Ascending aorta (tissue), 2 donors: Measurements from ENCODE around the gene PLAGL1. TPM values are rescaled to one million over a fixed set of nuclear protein-coding genes. Genes with fewer than 3 reads are reported as not detected.

Source experiments
- DNase-seq, 2 donors: peaks; one replicate each; pipeline ENCODE4 v3.0.0-alpha.2; 2019; ENCODE audit warnings: low spot score in 2 of 2
- H3K27ac ChIP-seq, 2 donors: fragments of 200-600 bp; sonication (generic); one replicate each; pipeline ENCODE4 v1.5.1; 2016 to 2017; ENCODE audit warnings: mild to moderate bottlenecking in 1 of 2
- H3K27me3 ChIP-seq: fragments of 200-600 bp; sonication (generic); one replicate; pipeline ENCODE4 v1.5.1; 2017
- H3K36me3 ChIP-seq, 2 donors: fragments of 200-600 bp; sonication (generic); one replicate each; pipeline ENCODE4 v1.5.1; 2016
- H3K4me1 ChIP-seq, 2 donors: fragments of 200-600 bp; sonication (generic); one replicate each; pipeline ENCODE4 v1.5.1; 2016 to 2017; ENCODE audit warnings: mild to moderate bottlenecking in 1 of 2
- H3K4me3 ChIP-seq, 2 donors: fragments of 200-600 bp; sonication (generic); one replicate each; pipeline ENCODE4 v1.5.1; 2016 to 2017; ENCODE audit warnings: mild to moderate bottlenecking in 1 of 2
- H3K9me3 ChIP-seq, 2 donors: fragments of 200-600 bp; sonication (generic); one replicate each; pipeline ENCODE4 v1.5.1; 2016
- intact Hi-C: fragments of 100-400 bp; cut with DNase I; formaldehyde crosslinking; loops from one replicate; pipeline ENCODE4 v1.15.1; 2023
- total RNA-seq: library from RNA; depleted of rRNA; stranded (reverse); fragments of >200 nt; gene quantifications from one replicate; pipeline ENCODE4 v1.1.0, GENCODE V29; 2016
- TF ChIP-seq, protein P1 (sequence below), 3 experiments: fragments of 200-600 bp in 2 of 3; fragments of 450-650 bp in 1 of 3; sonication (generic) in 2 of 3; IDR thresholded peaks; one replicate each; pipeline ENCODE4 v1.5.1; 2016 to 2019; ENCODE audit warnings: antibody characterized with exemption in 3 of 3, mild to moderate bottlenecking in 1 of 3, moderate library complexity in 1 of 3

PLAGL1 gene
- total RNA-seq, 1 donor from 2014 or later: 86.3 TPM

DNA sequence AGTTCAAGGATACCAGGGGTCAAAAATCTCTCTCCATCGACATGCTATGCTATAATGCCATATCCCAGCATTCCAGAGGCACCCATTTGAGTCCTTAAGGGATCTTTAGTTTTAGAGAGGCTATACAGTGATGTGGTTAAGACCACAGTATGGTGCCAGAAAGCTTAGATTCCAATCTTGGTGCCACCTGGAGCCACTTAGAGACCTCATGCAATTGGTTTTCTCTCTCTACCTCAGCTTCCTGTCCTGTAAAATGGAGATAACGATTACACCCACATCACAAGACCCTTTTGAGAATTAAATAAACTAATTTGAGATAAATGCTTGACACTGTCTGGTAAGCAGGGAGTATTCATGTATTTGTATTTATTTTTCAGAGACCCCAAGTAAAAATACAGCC, 39.0 kb downstream of the PLAGL1 start:
- Histone ChIP-seq H3K9me3 (no peaks in the 10 kb centered on the region), H3K27me3 (no peaks in the 10 kb centered on the region), H3K4me1 (peaks cover 7 to 16% of the 10 kb centered on the region in 2 donors), H3K27ac (no peak overlapping the region), H3K4me3 (no peak overlapping the region), H3K36me3 (peaks cover 3 to 11% of the 10 kb centered on the region in 2 donors)
- intact Hi-C loops: no loop called here
- TF ChIP-seq, protein P1, sequence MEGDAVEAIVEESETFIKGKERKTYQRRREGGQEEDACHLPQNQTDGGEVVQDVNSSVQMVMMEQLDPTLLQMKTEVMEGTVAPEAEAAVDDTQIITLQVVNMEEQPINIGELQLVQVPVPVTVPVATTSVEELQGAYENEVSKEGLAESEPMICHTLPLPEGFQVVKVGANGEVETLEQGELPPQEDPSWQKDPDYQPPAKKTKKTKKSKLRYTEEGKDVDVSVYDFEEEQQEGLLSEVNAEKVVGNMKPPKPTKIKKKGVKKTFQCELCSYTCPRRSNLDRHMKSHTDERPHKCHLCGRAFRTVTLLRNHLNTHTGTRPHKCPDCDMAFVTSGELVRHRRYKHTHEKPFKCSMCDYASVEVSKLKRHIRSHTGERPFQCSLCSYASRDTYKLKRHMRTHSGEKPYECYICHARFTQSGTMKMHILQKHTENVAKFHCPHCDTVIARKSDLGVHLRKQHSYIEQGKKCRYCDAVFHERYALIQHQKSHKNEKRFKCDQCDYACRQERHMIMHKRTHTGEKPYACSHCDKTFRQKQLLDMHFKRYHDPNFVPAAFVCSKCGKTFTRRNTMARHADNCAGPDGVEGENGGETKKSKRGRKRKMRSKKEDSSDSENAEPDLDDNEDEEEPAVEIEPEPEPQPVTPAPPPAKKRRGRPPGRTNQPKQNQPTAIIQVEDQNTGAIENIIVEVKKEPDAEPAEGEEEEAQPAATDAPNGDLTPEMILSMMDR (IDR thresholded peaks at IDR 0.05): no peak
- no peak for DNase-seq

DNA sequence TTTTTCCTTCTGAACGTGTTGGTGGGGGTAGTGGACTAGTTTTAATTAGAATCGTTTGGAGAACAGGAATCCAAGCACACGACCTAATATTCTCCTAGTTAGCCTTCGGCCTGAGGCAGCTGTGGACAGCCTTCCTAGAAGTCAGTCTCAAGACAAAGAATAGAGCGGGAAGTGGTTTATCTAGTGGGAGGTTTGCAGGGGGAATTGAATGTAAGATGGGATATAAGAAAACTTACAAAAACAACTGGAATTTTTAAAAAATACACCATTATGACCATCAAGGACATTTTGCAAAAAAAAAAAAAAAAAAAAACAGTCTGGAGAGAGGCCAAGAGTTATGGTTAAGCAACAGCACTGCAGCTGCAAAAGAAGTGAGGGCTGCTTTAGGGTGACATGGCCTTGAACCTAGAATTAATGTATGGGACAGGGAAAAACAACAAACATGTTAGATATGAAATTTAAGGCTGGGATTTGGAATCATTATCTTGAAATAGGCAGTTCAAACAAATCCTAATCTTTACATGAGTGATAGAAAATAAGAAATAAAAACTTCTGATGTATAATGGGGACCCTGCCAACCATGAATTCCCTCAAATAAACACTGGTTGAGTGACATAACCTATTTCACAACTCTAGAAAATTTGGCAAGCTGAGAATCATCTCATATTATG, 40.2 kb downstream of the PLAGL1 start:
- Histone ChIP-seq H3K9me3 (no peaks in the 10 kb centered on the region), H3K4me3 (no peak overlapping the region), H3K4me1 (peaks cover 7 to 16% of the 10 kb centered on the region in 2 donors), H3K36me3 (peaks cover 3 to 15% of the 10 kb centered on the region in 2 donors), H3K27me3 (no peaks in the 10 kb centered on the region), H3K27ac (no peak overlapping the region)
- DNase-seq: no peak
- intact Hi-C loops: no loop called here
- TF ChIP-seq, protein P1 (IDR thresholded peaks at IDR 0.05): no peak

DNA sequence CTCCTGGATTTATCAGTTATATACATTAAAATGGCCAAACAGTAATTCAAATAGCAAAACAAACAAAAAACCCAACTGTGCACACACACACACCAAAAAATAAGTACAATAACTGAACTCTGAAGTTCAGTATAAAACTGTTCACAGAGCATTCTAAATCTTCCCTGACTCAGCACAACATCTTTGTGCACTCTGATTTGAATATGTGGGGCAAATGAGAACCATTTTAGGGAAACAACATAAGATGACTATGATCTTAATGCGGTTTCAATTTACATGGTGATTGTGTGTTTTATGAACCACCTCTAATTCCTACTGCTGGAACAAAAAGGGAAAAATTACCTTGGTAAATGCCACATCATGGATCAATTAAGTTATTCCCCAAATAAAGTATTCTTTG, 41.7 kb downstream of the PLAGL1 start:
- DNase-seq: no peak
- peaks cover 3 to 15% of the 10 kb centered on the region in 2 donors for H3K36me3 ChIP-seq
- H3K27ac ChIP-seq: no peak overlapping the region
- TF ChIP-seq, protein P1 (IDR thresholded peaks at IDR 0.05): no peak
- H3K4me1 ChIP-seq: peaks cover 7 to 10% of the 10 kb centered on the region in 2 donors
- H3K27me3 ChIP-seq: no peaks in the 10 kb centered on the region
- intact Hi-C loops: no loop called here
- H3K4me3 ChIP-seq: no peak overlapping the region
- H3K9me3 ChIP-seq: no peaks in the 10 kb centered on the region

DNA sequence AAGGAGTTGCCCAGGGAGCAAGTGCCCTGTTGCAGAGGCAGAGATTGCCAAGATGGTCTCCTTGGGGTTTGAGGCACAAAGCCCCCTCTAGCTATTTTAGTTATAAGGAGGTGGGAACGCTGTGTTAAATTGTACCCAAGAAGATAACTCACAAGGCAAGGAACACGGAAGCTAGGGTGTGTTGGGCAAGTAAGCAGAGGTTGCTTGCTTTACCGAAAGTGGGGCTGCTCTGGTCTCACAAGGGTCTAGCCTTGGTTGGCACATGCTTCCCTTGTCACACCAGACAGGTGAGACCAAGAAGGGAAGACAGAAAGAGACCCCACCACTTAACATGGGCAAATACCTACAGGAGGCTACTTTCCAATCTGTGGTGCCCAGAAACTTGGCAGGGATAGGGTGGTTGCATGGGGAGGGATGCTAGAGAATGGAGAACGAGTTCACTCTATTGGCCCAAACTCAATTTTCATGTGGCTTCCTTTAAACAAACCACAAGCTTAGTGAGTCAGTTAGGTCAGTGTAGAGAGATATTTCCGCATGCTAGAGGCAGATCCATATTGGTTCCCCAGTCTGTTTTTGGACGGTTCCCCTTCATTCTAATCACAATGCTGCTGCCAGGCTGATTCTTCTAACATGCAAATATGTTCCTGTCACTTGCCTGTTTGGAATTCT, 42.4 kb downstream of the PLAGL1 start:
- no peaks in the 10 kb centered on the region for H3K9me3 ChIP-seq
- H3K27ac ChIP-seq: no peak overlapping the region
- intact Hi-C loops: no loop called here
- H3K36me3 ChIP-seq: peaks cover 3 to 15% of the 10 kb centered on the region in 2 donors
- TF ChIP-seq, protein P1 (IDR thresholded peaks at IDR 0.05): no peak
- H3K4me1 ChIP-seq: peaks cover 3 to 5% of the 10 kb centered on the region in 2 donors
- H3K4me3 ChIP-seq: no peak overlapping the region
- no peak for DNase-seq
- H3K27me3 ChIP-seq: no peaks in the 10 kb centered on the region

DNA sequence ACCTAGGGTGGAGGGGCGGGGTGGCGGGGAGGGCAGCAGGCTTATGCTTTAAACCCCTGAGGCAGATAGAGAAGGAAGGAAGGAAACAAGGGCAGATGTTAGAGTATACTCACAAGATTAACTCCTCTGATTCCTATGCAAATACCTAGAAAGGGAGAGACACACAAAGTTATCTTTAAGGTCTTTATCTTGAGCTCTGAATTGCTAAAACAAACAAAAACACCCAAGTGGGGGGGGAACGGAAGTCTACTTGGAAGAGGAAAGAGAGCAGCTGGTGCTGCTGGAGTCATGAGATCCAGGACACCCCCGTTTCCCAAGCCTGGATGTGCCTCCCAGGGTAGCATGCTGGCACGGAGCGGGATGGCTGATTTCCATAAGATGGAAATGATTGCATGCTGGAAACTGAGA, 43.4 kb downstream of the PLAGL1 start:
- intact Hi-C loops: no loop called here
- DNase-seq: no peak
- no peak overlapping the region for H3K4me3 ChIP-seq
- no peaks in the 10 kb centered on the region for H3K9me3 ChIP-seq
- no peak overlapping the region for H3K27ac ChIP-seq
- no peaks in the 10 kb centered on the region for H3K4me1 ChIP-seq
- no peaks in the 10 kb centered on the region for H3K27me3 ChIP-seq
- TF ChIP-seq, protein P1 (IDR thresholded peaks at IDR 0.05): no peak
- peaks cover 3 to 15% of the 10 kb centered on the region in 2 donors for H3K36me3 ChIP-seq
